ENCODE measurements around the gene RABAC1.

- no peak for TF ChIP-seq POLR2AphosphoS5 (IDR thresholded peaks at IDR 0.05; ENCODE audit: control insufficient read depth, insufficient read depth, low read depth, low read length)
- no peak for TF ChIP-seq DACH1 (IDR thresholded peaks at IDR 0.05; ENCODE audit: partially characterized antibody)
- TF ChIP-seq SMC3 (conservative IDR thresholded peaks at IDR 0.05; ENCODE audit: insufficient read depth, low read depth, low read length) = no peak
- TF ChIP-seq ILF3 (IDR thresholded peaks at IDR 0.05; ENCODE audit: borderline replicate concordance) = no peak
- no peak for TF ChIP-seq CTCF (IDR thresholded peaks at IDR 0.05 in 2 of 3, conservative IDR thresholded peaks at IDR 0.05 in 1 of 3; ENCODE audit: insufficient read depth in 2 of 3, low read depth in 1 of 3, low read length in 3 of 3)
- no peak for TF ChIP-seq CEBPB (tag; IDR thresholded peaks at IDR 0.05)
- no peak for TF ChIP-seq SMARCA4 (IDR thresholded peaks at IDR 0.05)
- no peak for TF ChIP-seq ATF1 (CRISPR knock-in tag; IDR thresholded peaks at IDR 0.05)
- no peak for TF ChIP-seq ATF1 (tag; IDR thresholded peaks at IDR 0.05)
- TF ChIP-seq MYC (IDR thresholded peaks at IDR 0.05; ENCODE audit: low read depth, low read length) = no peak
- no peak for TF ChIP-seq MYC (CRISPR knock-in tag; IDR thresholded peaks at IDR 0.05; ENCODE audit: borderline replicate concordance, low read depth)
- TF ChIP-seq ZNF24 (IDR thresholded peaks at IDR 0.05) = no peak
- no peak for TF ChIP-seq ZBTB11 (CRISPR knock-in tag; IDR thresholded peaks at IDR 0.05)
- no peak for TF ChIP-seq E4F1 (CRISPR knock-in tag; IDR thresholded peaks at IDR 0.05; ENCODE audit: borderline replicate concordance)
- TF ChIP-seq ZNF239 (CRISPR knock-in tag; IDR thresholded peaks at IDR 0.05) = no peak
Measured at GRCh38 chr19:41965106-41965505, 6.0 kb upstream of the RABAC1 start.
